Suprapubic skin (tissue), 4 donors: ENCODE data around the gene SLC6A20. TPM values are rescaled to one million over a fixed set of nuclear protein-coding genes. Genes with fewer than 3 reads are reported as not detected.

ENCODE experiments used
- DNase-seq, 2 donors: peaks; one replicate each; pipeline ENCODE4 v3.0.0-alpha.2; 2019; ENCODE audit warnings: low spot score in 2 of 2
- H3K27ac ChIP-seq: fragments of 200-600 bp; sonication (generic); one replicate; pipeline ENCODE4 v1.5.1; 2019
- H3K27me3 ChIP-seq: fragments of 200-600 bp; sonication (generic); one replicate; pipeline ENCODE4 v1.5.1; 2019
- H3K36me3 ChIP-seq: fragments of 200-600 bp; sonication (generic); one replicate; pipeline ENCODE4 v1.5.1; 2019
- H3K4me1 ChIP-seq: fragments of 200-600 bp; sonication (generic); one replicate; pipeline ENCODE4 v1.5.1; 2019
- H3K4me3 ChIP-seq: fragments of 200-600 bp; sonication (generic); one replicate; pipeline ENCODE4 v1.5.1; 2019; ENCODE audit warnings: mild to moderate bottlenecking
- H3K9me3 ChIP-seq: fragments of 200-600 bp; sonication (generic); one replicate; pipeline ENCODE4 v1.5.1; 2019
- CTCF ChIP-seq, 2 donors: fragments of 200-600 bp in 1 of 2; fragments of 450-650 bp in 1 of 2; sonication (generic) in 1 of 2; IDR thresholded peaks; one replicate each; pipeline ENCODE4 v1.5.1; 2016 to 2019; ENCODE audit warnings: antibody characterized with exemption in 2 of 2, mild to moderate bottlenecking in 1 of 2, moderate library complexity in 1 of 2
- EP300 ChIP-seq: sonication (generic); formaldehyde crosslinking; IDR thresholded peaks from one replicate; pipeline ENCODE4 v1.6.1; 2017; ENCODE audit warnings: antibody characterized with exemption
- POLR2A ChIP-seq, 2 donors: fragments of 450-650 bp; IDR thresholded peaks; one replicate each; pipeline ENCODE4 v1.6.1; 2017; ENCODE audit warnings: antibody characterized with exemption in 2 of 2, mild to moderate bottlenecking in 2 of 2, moderate library complexity in 2 of 2
- POLR2AphosphoS5 ChIP-seq, 3 donors: sonication (generic); formaldehyde crosslinking; IDR thresholded peaks; one replicate each; pipeline ENCODE4 v1.6.1; 2017; ENCODE audit warnings: antibody characterized with exemption in 3 of 3
- WGBS: methylation state at CpG from one replicate; pipeline ENCODE4 v1.1.5; 2018; 5-methylcytosine and 5-hydroxymethylcytosine counted together
- total RNA-seq, 4 donors: library from RNA; depleted of rRNA; stranded (reverse); fragments of >200 nt; gene quantifications; one replicate each; pipeline ENCODE4 v1.1.0, GENCODE V29; 2016

Gene SLC6A20
- total RNA-seq, 4 donors from 2014 or later: 0.42 TPM; not detected in 3

- Histone ChIP-seq H3K9me3 (no peaks in the 10 kb centered on the region), H3K4me1 (no peaks in the 10 kb centered on the region), H3K36me3 (peaks cover 41% of the 10 kb centered on the region), H3K4me3 (no peak overlapping the region), H3K27ac (no peak overlapping the region), H3K27me3 (no peaks in the 10 kb centered on the region)
- WGBS: 99% methylated on average over 2 of the region's 2 CpGs
- TF ChIP-seq CTCF (IDR thresholded peaks at IDR 0.05): no peak
- TF ChIP-seq POLR2AphosphoS5 (IDR thresholded peaks at IDR 0.05): no peak
- no peak for TF ChIP-seq EP300
- no peak for TF ChIP-seq POLR2A (IDR thresholded peaks at IDR 0.05)
- no peak for DNase-seq
Measured at GRCh38 chr3:45715945-45716344, 80.4 kb downstream of the SLC6A20 start.

GRCh38 chr3:45712434-45713110 lies 83.8 kb downstream of the SLC6A20 start:
- no peak for DNase-seq
- H3K27me3 ChIP-seq: no peaks in the 10 kb centered on the region
- H3K4me3 ChIP-seq: no peak overlapping the region
- H3K9me3 ChIP-seq: no peaks in the 10 kb centered on the region
- H3K36me3 ChIP-seq: peaks cover 49% of the 10 kb centered on the region
- TF ChIP-seq POLR2A (IDR thresholded peaks at IDR 0.05): no peak
- no peak overlapping the region for H3K27ac ChIP-seq
- WGBS: 90% methylated on average over 7 of the region's 7 CpGs
- H3K4me1 ChIP-seq: no peaks in the 10 kb centered on the region

- Histone ChIP-seq H3K9me3 (no peaks in the 10 kb centered on the region), H3K36me3 (peaks cover 54% of the 10 kb centered on the region), H3K4me1 (no peaks in the 10 kb centered on the region), H3K4me3 (no peak overlapping the region), H3K27ac (no peak overlapping the region), H3K27me3 (no peaks in the 10 kb centered on the region)
- WGBS: 97% methylated on average over 4 of the region's 4 CpGs
- DNase-seq: no peak
- TF ChIP-seq POLR2AphosphoS5 (IDR thresholded peaks at IDR 0.05) (no peak), POLR2A (IDR thresholded peaks at IDR 0.05) (no peak), EP300 (no peak), CTCF (IDR thresholded peaks at IDR 0.05) (no peak)
Measured at GRCh38 chr3:45711931-45712330, 84.4 kb downstream of the SLC6A20 start.

- no peak for TF ChIP-seq EP300
- TF ChIP-seq POLR2A (IDR thresholded peaks at IDR 0.05): no peak
- no peak for TF ChIP-seq CTCF (IDR thresholded peaks at IDR 0.05)
- no peak for TF ChIP-seq POLR2AphosphoS5 (IDR thresholded peaks at IDR 0.05)
- 79% methylated on average over 2 of the region's 2 CpGs for WGBS
Measured at GRCh38 chr3:45705839-45706808, 90.2 kb downstream of the SLC6A20 start.

More at GRCh38 chr3:45705839-45706808, 90.2 kb downstream of the SLC6A20 start:
- H3K4me1 ChIP-seq: no peaks in the 10 kb centered on the region
- H3K27ac ChIP-seq: no peak overlapping the region
- H3K36me3 ChIP-seq: peaks cover 37% of the 10 kb centered on the region
- H3K27me3 ChIP-seq: no peaks in the 10 kb centered on the region
- no peak for DNase-seq
- no peaks in the 10 kb centered on the region for H3K9me3 ChIP-seq
- no peak overlapping the region for H3K4me3 ChIP-seq

Other genes with a start within 250 kb of the SLC6A20 start
- 10 to 100 TPM; 16.6 to 55.4 (median 26.3) TPM for gene LIMD1, start 201.8 kb downstream of the SLC6A20 start, total RNA-seq
- gene SACM1L, start 107.1 kb downstream of the SLC6A20 start, total RNA-seq: 10 to 100 TPM; 22.8 to 48.9 (median 31.2) TPM
- gene LZTFL1, start 45.6 kb upstream of the SLC6A20 start, total RNA-seq: 10 to 100 TPM; 17.0 to 24.6 (median 20.1) TPM
- gene CCR9, start 90.0 kb upstream of the SLC6A20 start, total RNA-seq: not detected
- under 1 TPM in 2 of 4 donors, not detected in 2; 0.23 to 0.59 TPM for gene CXCR6, start 146.9 kb upstream of the SLC6A20 start, total RNA-seq
- 10 to 100 TPM; 45.3 to 64.5 (median 53.7) TPM for gene FYCO1, start 199.3 kb upstream of the SLC6A20 start, total RNA-seq
- gene XCR1, start 230.9 kb upstream of the SLC6A20 start, total RNA-seq: 1 to 10 TPM in 2 of 4 donors, under 1 TPM in 1, not detected in 1; 0.93 to 7.2 (median 1.9) TPM